Caco-2 (cell line): ENCODE results near the gene COX14. TPM values are rescaled to one million over a fixed set of nuclear protein-coding genes. Genes with fewer than 3 reads are reported as not detected.

Source experiments
- BruUV-seq: library from RNA; stranded (reverse); fragments of 400-500 nt; replicated peaks from 2 replicates; lab custom pipeline; 2021; lab: Mats Ljungman, UMichigan
- CTCF ChIA-PET: fragments of 300-600 bp; sonication (Branson Sonifier 250); formaldehyde crosslinking; loops from one replicate; lab custom pipeline; 2022; ENCODE audit warnings: antibody characterized with exemption; lab: Charles Lee
- POLR2A ChIA-PET: fragments of 300-600 bp; sonication (Branson Sonifier 250); formaldehyde crosslinking; loops from one replicate; lab custom pipeline; 2022; ENCODE audit warnings: antibody characterized with exemption; lab: Charles Lee
- DNase-seq, 2 experiments: peaks; one replicate each; pipeline versions ENCODE4 v3.0.0 to v3.0.0-alpha.2; 2020 to 2022
- H3K27me3 ChIP-seq: replicated peaks from 2 replicates; pipeline ENCODE4 v1.6.0; 2011; ENCODE audit warnings: low read length; ENCODE audit not compliant: control insufficient read depth, insufficient read depth
- H3K36me3 ChIP-seq: 2 replicates; pipeline ENCODE4 v1.5.1; 2011; ENCODE audit warnings: low read length; ENCODE audit not compliant: control insufficient read depth, insufficient read depth
- H3K4me1 ChIP-seq: fragments of 250-450 bp; sonication (Bioruptor Pico); 2 replicates; pipeline ENCODE4 v1.5.1; 2020; ENCODE audit warnings: mild to moderate bottlenecking
- H3K4me3 ChIP-seq: 2 replicates; pipeline ENCODE4 v1.5.1; 2011; ENCODE audit warnings: low read depth, mild to moderate bottlenecking, control low read depth, low read length
- H3K9me3 ChIP-seq: fragments of 250-450 bp; sonication (Bioruptor Pico); 2 replicates; pipeline ENCODE4 v1.5.1; 2020; ENCODE audit warnings: mild to moderate bottlenecking, moderate library complexity
- H3K27ac Mint-ChIP-seq: one replicate; pipeline ENCODE4 v1.8.0; 2022; ENCODE audit warnings: mixed read lengths; ENCODE audit not compliant: unreplicated experiment
- H3K27me3 Mint-ChIP-seq: one replicate; pipeline ENCODE4 v1.8.0; 2022; ENCODE audit warnings: mixed read lengths; ENCODE audit not compliant: insufficient read depth, unreplicated experiment
- H3K36me3 Mint-ChIP-seq: one replicate; pipeline ENCODE4 v1.8.0; 2022; ENCODE audit warnings: mild to moderate bottlenecking, mixed read lengths; ENCODE audit not compliant: insufficient read depth, unreplicated experiment
- H3K4me1 Mint-ChIP-seq: one replicate; pipeline ENCODE4 v1.8.0; 2022; ENCODE audit warnings: low read depth, mixed read lengths; ENCODE audit not compliant: unreplicated experiment
- H3K4me3 Mint-ChIP-seq: one replicate; pipeline ENCODE4 v1.8.0; 2022; ENCODE audit warnings: mild to moderate bottlenecking, moderate library complexity, mixed read lengths; ENCODE audit not compliant: unreplicated experiment
- H3K9me3 Mint-ChIP-seq: one replicate; pipeline ENCODE4 v1.8.0; 2022; ENCODE audit warnings: mixed read lengths; ENCODE audit not compliant: unreplicated experiment
- intact Hi-C: fragments of 100-400 bp; cut with micrococcal nuclease; formaldehyde crosslinking; loops from one replicate; pipeline ENCODE4 v1.10.0; 2022; ENCODE audit not compliant: unreplicated experiment
- total RNA-seq: library from RNA; stranded (reverse); gene quantifications from 2 replicates; pipeline ENCODE4 v1.2.3, GENCODE V29; 2022
- TF ChIP-seq, protein P1 (sequence below), 2 experiments: fragments of 200-600 bp in 1 of 2; IDR thresholded peaks; 1 replicate in 1 of 2; 2 replicates in 1 of 2; pipeline versions ENCODE4 v1.5.1 to v1.8.0; 2011 to 2022; ENCODE audit warnings: antibody characterized with exemption in 1 of 2, control low read depth in 1 of 2, inconsistent platforms in 1 of 2, low read depth in 1 of 2, low read length in 1 of 2, mild to moderate bottlenecking in 1 of 2, moderate library complexity in 1 of 2; ENCODE audit not compliant: insufficient read depth in 1 of 2, severe bottlenecking in 1 of 2, unreplicated experiment in 1 of 2

The COX14 gene
- total RNA-seq, 1 experiment from 2014 or later = 86.3 TPM

DNA sequence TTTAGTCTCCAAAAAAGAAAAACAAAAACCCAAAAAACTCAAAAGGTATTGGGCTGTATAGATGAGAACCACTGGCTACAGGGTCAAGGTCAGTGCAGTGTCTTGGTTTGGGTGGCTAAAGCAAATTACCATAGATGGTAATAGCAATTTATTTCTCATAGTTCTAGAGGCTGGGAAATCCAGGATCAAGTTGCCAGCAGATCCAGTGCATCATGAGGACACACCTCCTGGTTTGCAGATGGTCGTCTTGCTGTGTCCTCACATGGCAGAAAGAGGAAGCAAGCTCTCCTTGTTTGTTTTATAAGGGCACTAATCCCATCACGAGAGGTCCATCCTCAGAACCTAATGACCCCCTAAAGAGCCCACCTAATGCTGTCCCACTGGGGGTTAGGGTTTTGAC, 11.2 kb downstream of the COX14 start:
- POLR2A ChIA-PET = no interaction called here
- peaks cover 5% of the 10 kb centered on the region for H3K36me3 ChIP-seq
- H3K9me3 Mint-ChIP-seq = no peaks in the 10 kb centered on the region
- H3K27me3 Mint-ChIP-seq = no peaks in the 10 kb centered on the region
- DNase-seq = no peak
- 0 out of 2 replicates have a peak, but pooled peaks cover 2% of the 10 kb centered on the region for H3K4me1 ChIP-seq
- peaks cover 41% of the 10 kb centered on the region for H3K36me3 Mint-ChIP-seq
- H3K4me3 Mint-ChIP-seq = no peak overlapping the region
- no peak overlapping the region for H3K27ac Mint-ChIP-seq
- no peaks in the 10 kb centered on the region for H3K9me3 ChIP-seq
- no peaks in the 10 kb centered on the region for H3K4me1 Mint-ChIP-seq
- CTCF ChIA-PET = interaction anchor here (1.1 kb wide), 2 partner anchors 9 to 11 kb away, joined by 5 to 8 read pairs; partner anchors contain the start of gene COX14
- no peak overlapping the region for H3K4me3 ChIP-seq
- no TSS peak for BruUV-seq
- no peaks in the 10 kb centered on the region for H3K27me3 ChIP-seq
- TF ChIP-seq, protein P1, sequence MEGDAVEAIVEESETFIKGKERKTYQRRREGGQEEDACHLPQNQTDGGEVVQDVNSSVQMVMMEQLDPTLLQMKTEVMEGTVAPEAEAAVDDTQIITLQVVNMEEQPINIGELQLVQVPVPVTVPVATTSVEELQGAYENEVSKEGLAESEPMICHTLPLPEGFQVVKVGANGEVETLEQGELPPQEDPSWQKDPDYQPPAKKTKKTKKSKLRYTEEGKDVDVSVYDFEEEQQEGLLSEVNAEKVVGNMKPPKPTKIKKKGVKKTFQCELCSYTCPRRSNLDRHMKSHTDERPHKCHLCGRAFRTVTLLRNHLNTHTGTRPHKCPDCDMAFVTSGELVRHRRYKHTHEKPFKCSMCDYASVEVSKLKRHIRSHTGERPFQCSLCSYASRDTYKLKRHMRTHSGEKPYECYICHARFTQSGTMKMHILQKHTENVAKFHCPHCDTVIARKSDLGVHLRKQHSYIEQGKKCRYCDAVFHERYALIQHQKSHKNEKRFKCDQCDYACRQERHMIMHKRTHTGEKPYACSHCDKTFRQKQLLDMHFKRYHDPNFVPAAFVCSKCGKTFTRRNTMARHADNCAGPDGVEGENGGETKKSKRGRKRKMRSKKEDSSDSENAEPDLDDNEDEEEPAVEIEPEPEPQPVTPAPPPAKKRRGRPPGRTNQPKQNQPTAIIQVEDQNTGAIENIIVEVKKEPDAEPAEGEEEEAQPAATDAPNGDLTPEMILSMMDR (IDR thresholded peaks at IDR 0.05; ENCODE audit: insufficient read depth in 1 of 2, low read depth in 1 of 2, low read length in 1 of 2, severe bottlenecking in 1 of 2, unreplicated experiment in 1 of 2) = no peak
- intact Hi-C loops = no loop called here

DNA sequence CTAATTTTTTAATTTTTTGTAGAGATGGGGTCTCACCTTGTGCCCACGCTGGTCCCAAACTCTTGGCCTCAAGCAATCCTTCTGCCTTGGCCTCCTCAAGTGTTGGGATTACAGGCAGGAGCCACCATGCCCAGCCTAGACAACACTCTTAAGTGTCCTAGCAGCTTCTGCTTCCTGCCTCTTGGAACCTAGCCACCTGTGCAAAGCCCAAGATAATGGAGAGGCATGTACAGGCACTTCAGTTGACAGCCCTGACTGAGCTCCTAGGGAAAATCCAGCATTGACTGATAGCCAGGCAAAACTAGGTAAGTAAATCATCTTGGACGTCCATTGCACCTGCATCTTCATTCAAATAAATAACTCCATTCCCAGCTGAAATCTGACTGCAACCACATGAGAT, 15.5 kb downstream of the COX14 start:
- Mint-ChIP-seq H3K4me3 (no peak overlapping the region), H3K27ac (no peak overlapping the region), H3K36me3 (peaks cover 55% of the 10 kb centered on the region), H3K9me3 (no peaks in the 10 kb centered on the region), H3K27me3 (no peaks in the 10 kb centered on the region), H3K4me1 (no peaks in the 10 kb centered on the region)
- TF ChIP-seq, protein P1 (IDR thresholded peaks at IDR 0.05; ENCODE audit: insufficient read depth in 1 of 2, low read depth in 1 of 2, low read length in 1 of 2, severe bottlenecking in 1 of 2, unreplicated experiment in 1 of 2) = no peak
- POLR2A ChIA-PET = no interaction called here
- Histone ChIP-seq H3K4me3 (no peak overlapping the region), H3K27me3 (no peaks in the 10 kb centered on the region), H3K9me3 (no peaks in the 10 kb centered on the region), H3K36me3 (peaks cover 3% of the 10 kb centered on the region; the same call in 1 of the 2 replicates), H3K4me1 (no peaks in the 10 kb centered on the region)
- intact Hi-C loops = no loop called here
- CTCF ChIA-PET = interaction anchor here (4.3 kb wide), 1 partner anchor 16 kb away, joined by 24 read pairs; the partner anchor contains the start of gene COX14
- no peak for DNase-seq
- BruUV-seq = no TSS peak

DNA sequence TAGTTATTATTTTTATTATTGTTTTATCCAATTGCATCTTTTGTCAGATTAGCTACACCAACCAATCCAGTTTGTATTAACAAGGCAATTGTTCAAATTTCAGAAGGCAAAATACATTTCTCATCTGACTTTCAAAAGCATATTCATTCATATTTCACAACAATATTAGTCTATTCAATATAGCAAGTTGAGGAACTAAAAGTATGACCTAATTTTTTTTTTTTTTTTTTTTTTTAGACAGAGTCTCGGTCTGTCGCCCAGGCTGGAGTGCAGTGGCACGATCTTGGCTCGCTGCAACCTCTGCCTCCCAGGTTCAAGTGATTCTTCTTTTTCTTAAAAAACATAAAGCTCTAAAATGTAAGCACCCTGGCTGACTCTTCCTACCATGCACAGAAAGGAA, 17.3 kb downstream of the COX14 start:
- no peaks in the 10 kb centered on the region for H3K27me3 ChIP-seq
- POLR2A ChIA-PET = interaction anchor here (0.7 kb wide), 1 partner anchor 224 kb away, joined by 4 read pairs; no protein-coding TSS in a partner anchor
- DNase-seq = no peak
- intact Hi-C loops = no loop called here
- Mint-ChIP-seq H3K4me1 (no peaks in the 10 kb centered on the region), H3K27me3 (no peaks in the 10 kb centered on the region), H3K36me3 (peaks cover 60% of the 10 kb centered on the region), H3K9me3 (no peaks in the 10 kb centered on the region), H3K27ac (no peak overlapping the region), H3K4me3 (no peak overlapping the region)
- no TSS peak for BruUV-seq
- H3K4me1 ChIP-seq = no peaks in the 10 kb centered on the region
- TF ChIP-seq, protein P1 (IDR thresholded peaks at IDR 0.05; ENCODE audit: insufficient read depth in 1 of 2, low read depth in 1 of 2, low read length in 1 of 2, severe bottlenecking in 1 of 2, unreplicated experiment in 1 of 2) = no peak
- CTCF ChIA-PET = interaction anchor here (0.7 to 4.3 kb wide), 5 partner anchors 8 to 319 kb away, joined by 4 to 24 read pairs (median 5); partner anchors contain the start of gene COX14
- H3K9me3 ChIP-seq = no peaks in the 10 kb centered on the region
- no peak overlapping the region for H3K4me3 ChIP-seq
- 0 out of 2 replicates have a peak, but pooled peaks cover 3% of the 10 kb centered on the region for H3K36me3 ChIP-seq
